Activated naive CD4-positive, alpha-beta T cell treated with anti-CD3 and anti-CD28 coated beads, Interleukin-2, amount 50 U/mL, for 24 hours (primary cell): ENCODE measurements around the gene RAB11FIP3.

ENCODE experiments used
- H3K27ac Mint-ChIP-seq: one replicate; pipeline ENCODE4 v1.8.0; 2021; ENCODE audit warnings: mild to moderate bottlenecking, mixed read lengths
- H3K27me3 Mint-ChIP-seq: one replicate; pipeline ENCODE4 v1.8.0; 2021; ENCODE audit warnings: mixed read lengths
- H3K36me3 Mint-ChIP-seq: one replicate; pipeline ENCODE4 v1.8.0; 2021; ENCODE audit warnings: mixed read lengths
- H3K4me1 Mint-ChIP-seq: one replicate; pipeline ENCODE4 v1.8.0; 2021; ENCODE audit warnings: mixed read lengths
- H3K4me3 Mint-ChIP-seq: one replicate; pipeline ENCODE4 v1.8.0; 2021; ENCODE audit warnings: mild to moderate bottlenecking, mixed read lengths
- H3K9me3 Mint-ChIP-seq: one replicate; pipeline ENCODE4 v1.8.0; 2021; ENCODE audit warnings: mixed read lengths

RAB11FIP3 gene

DNA sequence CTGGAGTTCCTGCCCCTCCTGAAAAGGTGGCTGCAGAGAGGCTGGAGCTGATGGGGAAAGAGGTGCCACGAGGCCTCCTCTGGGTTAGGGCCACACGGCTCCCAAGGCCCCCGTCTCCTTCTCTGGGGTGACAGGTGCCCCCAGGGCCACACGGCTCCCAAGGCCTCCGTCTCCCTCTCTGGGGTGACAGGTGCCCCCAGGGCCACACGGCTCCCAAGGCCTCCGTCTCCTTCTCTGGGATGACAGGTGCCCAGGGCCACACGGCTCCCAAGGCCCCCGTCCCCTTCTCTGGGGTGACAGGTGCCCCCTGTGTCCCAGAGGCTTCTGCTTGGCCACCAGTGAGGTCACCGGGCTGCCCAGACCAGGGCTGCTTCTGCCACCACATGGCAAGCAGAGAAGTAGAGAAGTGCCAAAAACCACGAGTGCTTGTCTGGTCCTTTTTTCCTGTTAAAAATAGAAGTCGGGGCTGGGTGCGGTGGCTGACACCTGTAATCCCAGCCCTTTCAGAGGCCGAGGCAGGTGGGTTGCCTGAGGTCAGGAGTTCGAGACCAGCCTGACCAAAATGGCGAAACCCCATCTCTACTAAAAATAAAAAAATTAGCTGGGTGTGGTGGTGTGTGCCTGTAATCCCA, 106.2 kb downstream of the RAB11FIP3 start:
- no peaks in the 10 kb centered on the region for H3K9me3 Mint-ChIP-seq
- no peaks in the 10 kb centered on the region for H3K27me3 Mint-ChIP-seq
- H3K4me3 Mint-ChIP-seq = no peak overlapping the region
- no peak overlapping the region for H3K27ac Mint-ChIP-seq
- H3K36me3 Mint-ChIP-seq = peaks cover 2% of the 10 kb centered on the region
- H3K4me1 Mint-ChIP-seq = peaks cover 13% of the 10 kb centered on the region

DNA sequence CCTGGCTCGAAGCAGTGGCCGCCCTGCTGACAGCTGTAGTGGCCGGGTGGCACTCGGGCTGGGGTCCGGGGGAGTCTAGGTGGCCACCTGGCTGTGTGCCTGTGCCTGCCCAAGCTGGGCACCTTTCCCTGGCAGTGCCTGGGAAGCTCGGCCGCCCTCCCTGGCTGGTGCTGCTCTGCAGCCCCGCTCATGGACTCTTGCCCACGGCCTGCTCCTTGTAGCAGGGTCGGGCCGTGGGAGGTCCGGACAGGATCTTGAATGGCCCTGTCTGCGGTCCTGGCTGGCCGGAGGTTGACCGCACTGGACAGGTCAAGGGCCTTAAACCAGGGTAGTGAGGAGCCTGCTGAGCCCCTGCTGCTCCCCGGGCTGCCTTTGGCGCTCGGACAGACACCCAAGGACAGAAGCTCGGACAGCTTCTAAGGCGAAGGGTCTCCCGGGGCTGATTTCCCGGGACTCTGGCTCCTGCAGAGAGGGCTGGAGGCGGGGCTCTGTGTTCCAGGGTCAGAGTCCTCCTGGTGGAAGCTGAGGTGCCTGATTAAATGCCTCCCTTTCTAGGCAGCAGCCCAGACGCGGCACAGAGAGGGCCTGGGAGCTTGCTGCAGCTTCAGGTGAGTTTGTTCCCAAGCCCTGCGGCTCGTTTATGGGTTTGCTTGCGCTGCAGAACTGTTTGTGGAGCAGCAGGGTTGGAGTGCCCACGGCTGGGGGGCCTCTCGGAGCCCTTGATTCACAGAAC, 108.1 kb downstream of the RAB11FIP3 start:
- Mint-ChIP-seq H3K36me3 (peaks cover 2% of the 10 kb centered on the region), H3K27ac (no peak overlapping the region), H3K4me3 (no peak overlapping the region), H3K9me3 (no peaks in the 10 kb centered on the region), H3K4me1 (peaks cover 13% of the 10 kb centered on the region), H3K27me3 (no peaks in the 10 kb centered on the region)

GRCh38 chr16:534135-534534, 108.7 kb downstream of the RAB11FIP3 start:
- Mint-ChIP-seq H3K4me1 (peaks cover 13% of the 10 kb centered on the region), H3K36me3 (no peaks in the 10 kb centered on the region), H3K9me3 (no peaks in the 10 kb centered on the region), H3K4me3 (no peak overlapping the region), H3K27me3 (no peaks in the 10 kb centered on the region), H3K27ac (no peak overlapping the region)

DNA sequence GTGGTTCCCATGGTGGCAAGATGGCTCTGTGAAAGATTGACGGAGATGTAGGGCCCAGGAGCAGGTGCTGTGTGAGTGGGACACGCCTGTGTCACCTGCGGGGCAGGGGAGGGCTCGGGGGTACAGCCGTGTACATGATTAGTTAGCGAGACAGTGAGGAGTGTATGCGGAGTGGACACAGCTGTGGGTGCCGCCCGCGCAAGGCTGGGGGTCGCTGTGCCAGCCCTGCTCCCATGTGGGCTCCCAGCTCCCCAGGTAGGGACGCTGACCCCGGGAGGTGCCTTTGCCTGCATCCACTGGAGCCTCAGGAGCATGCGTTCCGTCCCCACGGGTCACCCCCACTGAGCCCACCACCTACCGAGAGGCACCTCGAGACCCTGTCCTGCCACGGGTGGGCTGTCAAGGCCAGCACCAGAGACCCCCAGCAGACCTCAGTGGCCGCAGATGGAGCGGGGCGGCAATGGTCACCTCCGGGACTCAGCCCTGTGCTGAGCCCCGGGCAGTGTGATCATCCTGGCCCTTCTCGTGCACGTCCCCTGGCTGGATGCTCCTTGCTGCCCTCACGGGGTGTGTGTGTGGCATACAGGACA, 109.5 kb downstream of the RAB11FIP3 start:
- Mint-ChIP-seq H3K9me3 (no peaks in the 10 kb centered on the region), H3K27me3 (no peaks in the 10 kb centered on the region), H3K27ac (no peak overlapping the region), H3K4me3 (no peak overlapping the region), H3K4me1 (peaks cover 10% of the 10 kb centered on the region), H3K36me3 (no peaks in the 10 kb centered on the region)

DNA sequence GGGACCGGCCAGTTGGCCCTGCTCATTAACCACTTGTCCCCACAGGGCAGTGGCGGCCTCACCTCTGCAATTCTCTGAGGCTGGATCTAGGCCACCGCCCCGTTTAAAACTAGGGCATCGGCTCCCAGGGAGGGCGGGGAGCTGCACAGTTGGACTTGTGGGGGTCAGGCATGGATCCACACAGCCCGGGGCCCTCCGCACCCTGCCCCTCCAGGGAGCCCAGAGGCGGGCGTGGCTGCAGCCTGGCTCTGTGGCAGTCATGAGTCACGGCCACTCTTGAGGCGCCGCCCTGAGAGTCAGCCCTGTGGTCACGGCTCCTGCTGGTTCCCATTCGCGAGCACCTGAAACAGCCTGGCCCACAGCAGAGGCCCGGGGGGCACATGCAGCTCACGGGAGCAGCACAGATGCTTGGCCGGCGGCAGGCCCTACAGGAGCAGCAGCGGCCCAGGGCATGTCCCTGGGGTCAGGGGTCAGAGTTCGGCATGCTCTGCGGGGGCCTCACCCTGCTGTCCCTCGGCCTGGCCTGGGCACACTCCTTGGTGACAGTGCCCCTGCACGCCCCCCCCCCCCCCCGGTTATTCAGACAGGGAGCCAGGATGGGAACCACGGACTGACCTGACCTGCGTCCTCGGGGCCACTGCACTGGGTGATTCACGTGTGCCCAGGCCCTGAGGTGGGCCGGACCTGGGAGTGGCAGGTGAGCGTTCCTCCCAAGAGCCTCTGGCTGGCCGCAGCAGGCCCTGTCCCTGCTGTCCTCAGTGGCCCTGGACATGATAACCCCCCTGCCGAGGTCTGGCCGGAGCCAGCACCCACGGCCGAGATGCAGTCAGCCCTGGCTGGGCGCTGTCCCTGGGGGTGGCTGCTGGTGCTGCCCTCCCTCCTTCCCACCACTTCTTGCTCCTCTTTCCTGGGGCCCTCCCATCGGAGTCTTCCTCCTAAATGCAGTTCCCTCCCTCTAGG, 110.3 kb downstream of the RAB11FIP3 start:
- no peak overlapping the region for H3K27ac Mint-ChIP-seq
- no peak overlapping the region for H3K4me3 Mint-ChIP-seq
- no peaks in the 10 kb centered on the region for H3K36me3 Mint-ChIP-seq
- peaks cover 4% of the 10 kb centered on the region for H3K4me1 Mint-ChIP-seq
- no peaks in the 10 kb centered on the region for H3K27me3 Mint-ChIP-seq
- H3K9me3 Mint-ChIP-seq = no peaks in the 10 kb centered on the region

GRCh38 chr16:536746-537145, 111.3 kb downstream of the RAB11FIP3 start:
- H3K4me3 Mint-ChIP-seq = no peak overlapping the region
- no peak overlapping the region for H3K27ac Mint-ChIP-seq
- H3K9me3 Mint-ChIP-seq = no peaks in the 10 kb centered on the region
- no peaks in the 10 kb centered on the region for H3K36me3 Mint-ChIP-seq
- H3K27me3 Mint-ChIP-seq = no peaks in the 10 kb centered on the region
- peaks cover 2% of the 10 kb centered on the region for H3K4me1 Mint-ChIP-seq

GRCh38 chr16:537415-538335, 112.2 kb downstream of the RAB11FIP3 start:
- Mint-ChIP-seq H3K4me3 (no peak overlapping the region), H3K27me3 (no peaks in the 10 kb centered on the region), H3K9me3 (no peaks in the 10 kb centered on the region), H3K4me1 (no peaks in the 10 kb centered on the region), H3K27ac (no peak overlapping the region), H3K36me3 (no peaks in the 10 kb centered on the region)

- H3K36me3 Mint-ChIP-seq = no peaks in the 10 kb centered on the region
- H3K4me1 Mint-ChIP-seq = no peaks in the 10 kb centered on the region
- H3K27ac Mint-ChIP-seq = no peak overlapping the region
- no peak overlapping the region for H3K4me3 Mint-ChIP-seq
- no peaks in the 10 kb centered on the region for H3K9me3 Mint-ChIP-seq
- H3K27me3 Mint-ChIP-seq = no peaks in the 10 kb centered on the region
Observed at GRCh38 chr16:539901-540530, 114.6 kb downstream of the RAB11FIP3 start.

- Mint-ChIP-seq H3K27ac (no peak overlapping the region), H3K9me3 (no peaks in the 10 kb centered on the region), H3K27me3 (no peaks in the 10 kb centered on the region), H3K36me3 (no peaks in the 10 kb centered on the region), H3K4me3 (no peak overlapping the region), H3K4me1 (no peaks in the 10 kb centered on the region)
Observed at GRCh38 chr16:540645-541340, 115.3 kb downstream of the RAB11FIP3 start.

DNA sequence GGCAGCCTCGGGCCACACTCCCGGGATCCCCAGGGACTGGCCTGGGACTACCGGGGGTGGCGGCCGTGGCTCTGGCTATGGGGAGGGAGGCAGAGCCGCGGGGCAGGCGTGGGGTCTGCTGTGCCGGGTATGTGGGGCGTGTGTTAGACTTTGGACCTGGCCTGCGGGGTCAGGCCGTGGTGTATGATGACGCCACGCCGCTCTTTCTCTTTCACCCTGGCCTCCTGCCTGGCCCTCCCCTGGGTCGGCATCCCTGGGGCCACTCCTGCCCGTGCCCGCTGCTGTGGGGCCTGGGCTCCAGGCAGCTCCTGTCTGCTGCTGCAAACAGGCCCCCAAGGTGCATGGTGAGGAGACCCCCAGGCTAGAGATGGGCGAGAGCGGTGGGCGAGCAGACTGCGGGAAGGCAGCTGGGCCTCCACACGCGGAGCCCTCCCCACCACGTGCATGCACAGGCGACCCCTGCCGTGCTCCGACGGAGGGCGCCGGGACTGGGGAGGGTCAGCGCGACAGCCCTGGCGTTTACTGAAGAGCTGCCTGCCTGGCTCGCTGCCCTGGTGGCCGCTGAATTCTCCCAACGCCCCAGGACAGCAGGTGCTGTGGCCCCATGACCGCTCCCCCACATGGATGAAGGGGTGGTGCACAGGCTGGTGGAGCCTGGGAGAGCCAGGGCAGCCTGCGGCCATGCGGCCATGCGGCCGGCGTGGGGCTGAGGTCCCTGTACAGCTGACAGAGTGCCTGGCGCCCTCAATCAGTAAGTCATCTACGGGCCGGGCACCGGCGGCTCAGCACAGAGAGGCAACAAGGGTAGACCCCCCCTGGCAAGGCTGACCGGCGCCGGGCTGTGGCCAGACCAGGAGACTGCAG, 118.1 kb downstream of the RAB11FIP3 start:
- no peaks in the 10 kb centered on the region for H3K27me3 Mint-ChIP-seq
- H3K9me3 Mint-ChIP-seq = no peaks in the 10 kb centered on the region
- no peak overlapping the region for H3K4me3 Mint-ChIP-seq
- H3K4me1 Mint-ChIP-seq = no peaks in the 10 kb centered on the region
- no peak overlapping the region for H3K27ac Mint-ChIP-seq
- no peaks in the 10 kb centered on the region for H3K36me3 Mint-ChIP-seq

GRCh38 chr16:544517-544916, 119.1 kb downstream of the RAB11FIP3 start:
- Mint-ChIP-seq H3K27ac (no peak overlapping the region), H3K4me3 (no peak overlapping the region), H3K9me3 (no peaks in the 10 kb centered on the region), H3K4me1 (no peaks in the 10 kb centered on the region), H3K27me3 (no peaks in the 10 kb centered on the region), H3K36me3 (no peaks in the 10 kb centered on the region)

GRCh38 chr16:546909-547770, 121.7 kb downstream of the RAB11FIP3 start:
- Mint-ChIP-seq H3K36me3 (no peaks in the 10 kb centered on the region), H3K4me1 (no peaks in the 10 kb centered on the region), H3K27me3 (no peaks in the 10 kb centered on the region), H3K27ac (no peak overlapping the region), H3K9me3 (no peaks in the 10 kb centered on the region), H3K4me3 (no peak overlapping the region)
